SKM-1 (cell line): ENCODE data around the gene CAP2.
"Not testable (repeated sequence)": the region's sequence is repeated elsewhere in the genome, so short reads cannot be mapped to it uniquely, and the experiment has no call there.

ENCODE experiments used
- DNase-seq: peaks from one replicate; lab custom pipeline; 2025; ENCODE audit not compliant: unreplicated experiment; lab: John Stamatoyannopoulos, UW

Gene CAP2

DNA sequence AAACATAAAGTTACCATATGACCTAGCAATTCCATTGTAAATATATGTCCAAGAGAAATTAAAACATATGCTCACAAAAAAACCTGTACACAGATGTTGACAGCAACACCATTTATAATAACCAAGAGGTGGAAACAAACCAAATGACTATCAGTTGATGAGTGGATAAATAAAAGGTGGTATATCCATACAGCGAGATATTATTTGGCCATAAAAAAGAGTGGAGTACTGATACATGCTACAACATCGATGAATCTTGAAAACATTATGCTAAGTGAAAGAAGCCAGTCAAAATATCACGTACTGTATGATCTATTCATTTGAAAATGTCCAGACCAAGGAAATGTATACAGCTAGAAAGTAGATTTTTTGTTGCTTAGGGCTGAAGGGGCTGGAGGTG, 2.9 kb downstream of the CAP2 start:
- DNase-seq, result no peak

DNA sequence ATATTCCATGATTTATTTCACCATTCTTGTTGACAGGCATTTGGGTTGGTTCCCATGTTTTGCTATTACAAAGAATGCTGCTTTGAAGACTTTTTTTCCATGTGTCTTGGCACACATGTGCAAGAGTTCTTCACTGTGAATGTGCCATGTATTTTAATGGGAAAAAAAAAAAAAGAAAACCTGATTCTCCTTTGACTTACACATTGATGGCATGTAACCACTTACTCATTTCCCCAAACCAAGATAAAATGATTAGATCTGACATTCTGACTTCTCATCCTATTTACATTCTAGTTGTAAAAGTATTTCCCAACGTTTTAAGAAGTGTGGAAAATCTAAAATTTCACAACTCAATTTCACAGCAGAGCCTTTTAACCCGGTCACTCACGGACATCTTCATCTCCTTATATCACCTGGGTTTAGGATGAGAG, 4.4 kb downstream of the CAP2 start:
- DNase-seq, result no peak

DNA sequence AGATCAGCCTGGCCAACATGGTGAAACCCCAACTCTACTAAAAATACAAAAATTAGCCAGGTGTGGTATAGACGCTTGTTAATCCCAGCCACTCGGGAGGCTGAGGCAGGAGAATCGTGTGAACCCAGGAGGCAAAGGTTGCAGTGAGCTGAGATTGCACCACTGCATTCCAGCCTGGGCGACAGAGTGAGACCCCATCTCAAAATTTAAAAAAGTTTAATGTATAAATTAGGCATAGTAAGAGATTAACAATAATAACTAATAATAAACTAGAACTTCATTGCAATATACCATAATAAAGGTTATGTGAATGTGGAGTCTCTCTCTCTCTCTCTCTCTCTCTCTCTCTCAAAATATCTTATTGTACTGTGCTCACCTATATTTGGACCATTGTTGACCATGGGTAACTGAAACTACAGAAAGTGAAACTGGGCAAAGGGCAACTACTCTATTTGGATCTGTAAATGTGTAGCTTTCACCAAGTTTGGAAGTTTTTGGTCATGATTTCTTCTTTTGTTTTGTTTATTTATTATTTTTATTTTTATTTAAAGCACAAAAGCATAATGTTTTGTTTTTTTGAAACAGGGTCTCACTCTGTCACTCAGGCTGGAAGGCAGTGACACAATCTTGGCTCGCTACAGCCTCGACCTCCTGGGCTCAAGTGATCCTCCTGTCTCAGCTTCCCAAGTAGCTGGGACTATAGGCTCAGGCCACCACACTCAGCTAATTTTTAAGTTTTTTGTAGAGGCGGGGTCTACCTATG, 12.0 kb downstream of the CAP2 start:
- not testable (repeated sequence) for DNase-seq

DNA sequence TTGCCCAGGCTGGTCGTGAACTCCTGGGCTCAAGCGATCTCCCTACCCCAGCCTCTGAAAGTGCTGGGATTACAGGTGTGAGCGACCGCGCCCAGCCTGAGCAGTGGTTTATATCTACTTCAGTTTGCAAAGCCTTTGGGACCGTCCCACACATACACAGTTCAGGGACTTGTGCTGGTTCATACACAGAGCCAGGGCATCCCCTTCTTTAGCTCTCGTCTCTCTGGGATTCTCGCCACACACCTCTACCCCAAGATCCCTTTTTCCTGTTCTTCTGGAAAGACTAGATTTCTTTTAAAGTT, 12.5 kb downstream of the CAP2 start:
- no peak for DNase-seq

DNA sequence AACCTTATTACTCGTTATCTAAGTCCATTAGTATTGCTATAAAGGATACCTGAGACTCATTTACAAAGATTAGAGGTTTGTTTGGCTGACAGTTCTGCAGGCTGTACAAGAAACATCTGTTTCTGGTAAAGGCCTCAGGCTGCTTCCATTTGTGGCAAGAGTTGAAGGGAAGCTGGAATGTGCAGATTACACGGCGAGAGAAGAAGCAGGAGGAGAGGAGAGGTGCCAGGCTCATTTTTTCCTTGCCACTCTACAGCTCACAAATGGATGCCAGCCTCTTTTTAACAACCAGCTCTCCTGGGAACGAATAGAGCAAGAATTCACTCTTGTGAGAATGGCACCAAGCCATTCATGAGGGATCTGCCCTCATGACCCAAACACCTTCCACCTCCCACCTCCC, 14.7 kb downstream of the CAP2 start:
- DNase-seq, result no peak

DNA sequence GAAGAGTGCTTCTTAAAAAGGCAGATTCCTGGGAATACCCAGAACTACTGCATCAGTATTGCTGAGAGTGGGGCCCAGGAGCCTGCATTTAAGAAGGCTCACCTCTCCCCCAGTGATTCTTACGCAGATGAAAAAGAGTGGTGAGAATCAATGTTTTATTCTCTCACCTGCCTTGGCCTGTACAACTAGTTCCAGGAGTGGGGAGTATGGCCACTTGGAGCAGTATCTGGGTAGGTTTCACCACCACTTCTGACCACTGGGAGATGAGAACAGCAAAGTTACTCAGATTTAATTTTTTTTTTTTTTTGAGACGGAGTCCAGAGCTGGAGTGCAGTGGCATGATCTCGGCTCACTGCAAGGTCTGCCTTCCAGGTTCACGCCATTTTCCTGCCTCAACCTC, 16.9 kb downstream of the CAP2 start:
- DNase-seq, result no peak

DNA sequence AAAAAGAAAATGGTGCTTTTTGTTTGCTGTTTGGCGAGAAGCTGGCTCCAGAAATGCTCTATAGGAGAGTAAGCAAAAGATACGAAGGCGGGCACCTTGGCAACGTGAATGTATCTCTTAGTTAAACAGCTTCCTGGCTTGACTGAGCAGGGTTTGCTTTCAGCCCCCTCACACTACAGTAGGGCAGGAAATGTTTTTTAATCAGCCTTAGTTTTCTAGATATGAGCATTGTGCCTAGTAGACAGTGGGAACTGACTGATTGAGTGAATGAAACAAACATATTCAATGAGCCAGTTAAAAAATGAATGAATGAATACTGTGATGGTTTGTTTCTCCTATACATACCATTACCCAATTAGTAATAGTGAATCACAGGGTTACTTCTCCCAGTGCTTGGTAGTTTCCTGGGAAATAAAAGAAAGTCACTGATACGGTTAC, 19.9 kb downstream of the CAP2 start:
- DNase-seq, result no peak

DNA sequence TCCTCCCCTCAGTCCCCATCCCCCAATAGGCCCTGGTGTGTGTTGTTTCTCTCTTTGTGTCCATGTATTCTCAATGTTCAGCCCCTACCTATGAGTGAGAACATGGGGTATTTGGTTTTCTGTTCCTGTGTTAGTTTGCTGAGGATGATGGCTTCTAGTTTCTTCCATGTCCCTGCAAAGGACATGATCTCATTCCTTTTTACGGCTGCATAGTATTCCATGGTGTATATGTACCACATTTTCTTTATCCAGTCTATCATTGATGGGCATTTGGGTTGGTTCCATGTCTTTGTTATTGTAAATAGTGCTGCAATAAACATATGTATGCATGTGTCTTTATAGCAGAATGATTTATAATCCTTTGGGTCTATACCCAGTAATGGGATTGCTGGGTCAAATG, 21.0 kb downstream of the CAP2 start:
- DNase-seq, result not testable (repeated sequence)

DNA sequence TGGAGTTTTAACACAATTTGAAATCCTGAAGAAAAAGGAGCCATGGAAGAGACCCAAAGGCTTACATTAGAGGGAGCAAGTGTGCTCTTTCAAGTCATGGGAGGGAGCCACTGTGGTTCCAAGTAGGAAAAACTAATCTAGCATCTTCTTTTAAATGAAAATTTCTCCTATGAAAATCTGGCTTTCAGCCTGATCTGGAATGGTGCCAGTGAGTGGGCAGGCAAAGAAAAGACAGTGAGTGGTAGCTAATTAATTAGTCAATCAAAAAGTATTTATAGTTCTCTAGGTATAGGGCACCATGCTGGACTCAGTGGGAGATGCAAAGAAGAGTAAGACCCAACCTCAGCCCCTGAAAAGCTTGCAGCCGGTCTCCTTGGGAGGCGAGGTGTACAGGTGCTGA, 21.9 kb downstream of the CAP2 start:
- DNase-seq, result no peak

DNA sequence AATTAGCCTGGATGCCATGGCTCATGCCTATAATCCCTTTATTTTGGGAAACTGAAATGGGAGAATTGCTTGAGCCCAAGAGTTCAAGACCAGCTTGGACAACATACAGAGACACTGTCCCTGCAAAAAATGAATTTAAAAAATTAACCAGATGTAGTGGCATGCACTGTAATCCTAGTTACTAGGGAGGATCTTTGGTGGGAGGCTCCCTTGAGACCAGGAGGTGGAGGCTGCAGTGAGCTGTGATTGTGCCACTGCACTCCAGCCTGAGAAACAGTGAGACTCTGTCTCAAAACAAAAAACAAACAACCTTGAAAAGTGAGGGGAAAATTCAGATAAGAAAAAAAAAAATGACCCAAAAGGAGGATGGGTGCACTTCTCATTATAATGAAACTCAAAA, 23.4 kb downstream of the CAP2 start:
- no peak for DNase-seq

DNA sequence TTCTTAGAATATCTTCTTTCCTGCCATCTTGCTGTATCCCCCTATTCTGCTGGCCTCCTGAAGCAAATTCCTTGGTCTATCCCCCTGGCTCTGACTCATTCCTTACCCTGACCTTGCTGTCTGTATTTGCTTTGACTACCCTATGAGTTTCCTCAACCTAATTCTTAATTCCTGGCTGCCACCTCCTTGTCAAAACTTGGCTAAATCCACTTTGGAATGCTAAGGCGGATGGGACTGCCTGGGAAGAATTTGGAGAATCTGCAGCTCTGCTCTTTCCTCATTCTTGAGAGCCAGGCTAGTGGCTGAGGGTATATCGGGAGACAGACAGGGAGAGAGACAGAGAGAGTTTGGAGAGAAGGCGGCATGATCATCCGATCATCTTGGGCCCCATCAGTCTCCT, 24.4 kb downstream of the CAP2 start:
- DNase-seq, result no peak

DNA sequence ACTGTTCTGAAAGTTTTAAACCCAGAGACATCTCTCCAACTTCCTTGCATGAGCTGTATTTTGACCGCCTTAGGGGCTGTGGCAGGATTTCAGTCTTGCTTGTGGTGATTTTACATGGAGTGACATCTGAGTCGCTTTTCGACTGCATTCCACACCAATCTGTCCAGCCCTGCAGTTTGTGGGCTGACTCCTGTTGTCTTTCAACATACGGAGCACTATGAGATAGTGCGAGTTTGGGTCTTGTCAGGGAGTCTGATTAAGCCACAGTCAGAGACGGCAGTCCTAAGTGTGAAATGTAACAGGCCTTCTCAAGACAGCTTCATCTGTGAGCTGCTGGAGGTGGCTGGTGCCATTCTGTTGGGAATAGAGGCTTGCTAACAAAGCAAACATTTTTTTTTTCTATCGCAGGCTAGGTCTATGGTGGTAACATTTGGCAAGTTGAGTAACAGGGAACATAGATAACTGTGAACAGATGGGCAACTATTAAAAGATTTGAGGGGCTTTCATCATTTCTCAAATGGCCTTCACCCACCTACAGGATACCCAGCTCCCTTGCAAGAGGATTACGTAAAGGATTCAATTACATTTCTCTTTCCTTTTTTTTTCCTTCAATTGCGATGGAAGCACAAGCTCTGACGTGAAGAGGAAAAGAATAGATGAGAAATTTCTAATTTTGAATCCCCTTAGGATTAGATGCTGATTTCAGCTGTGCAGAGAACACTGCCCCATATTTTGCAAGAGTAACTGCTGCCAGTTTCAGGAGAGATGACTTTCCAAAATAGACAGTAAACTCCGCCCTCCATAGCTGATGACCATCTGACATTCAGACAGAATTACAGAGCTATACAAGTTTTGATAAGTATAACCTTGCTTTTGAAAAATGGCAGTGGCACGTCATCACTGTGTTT, 25.1 kb downstream of the CAP2 start:
- no peak for DNase-seq

DNA sequence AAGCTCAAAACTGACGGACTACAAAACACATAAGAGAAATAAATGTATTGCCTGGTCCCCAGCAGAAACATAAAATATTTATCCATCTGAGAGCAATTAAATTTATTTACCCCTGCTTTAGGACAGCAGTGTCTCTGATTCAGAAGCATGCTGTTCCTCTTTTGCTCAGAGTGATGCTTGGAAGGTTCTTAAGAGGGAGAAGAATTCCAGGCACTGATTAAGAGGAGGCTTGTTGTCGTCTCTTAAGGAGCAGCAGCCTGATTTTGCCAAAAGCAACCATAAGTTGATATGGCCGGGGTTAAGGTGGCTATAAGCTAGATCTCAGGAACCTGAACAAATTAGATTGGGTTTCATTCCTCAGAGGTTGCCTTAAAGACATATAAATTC, 25.8 kb downstream of the CAP2 start:
- no peak for DNase-seq

DNA sequence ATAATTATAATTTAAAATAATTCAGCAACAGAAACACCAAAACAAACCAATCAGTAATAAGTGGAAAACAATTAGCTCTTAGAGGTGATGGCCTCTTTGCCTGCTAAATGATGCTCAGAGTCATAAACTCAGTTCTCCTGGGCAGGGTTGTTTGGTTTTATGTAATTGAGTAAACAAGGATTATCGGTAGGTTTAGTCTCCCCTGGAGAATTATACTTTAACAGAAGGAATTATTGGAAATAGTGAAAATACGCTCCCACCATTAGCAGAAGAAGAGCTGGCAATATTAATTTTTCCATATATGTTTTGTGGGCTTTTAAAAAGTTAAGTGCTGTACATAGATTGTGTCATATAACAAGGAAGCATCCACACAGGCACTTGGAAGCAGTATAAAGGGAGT, 27.0 kb downstream of the CAP2 start:
- DNase-seq, result no peak

DNA sequence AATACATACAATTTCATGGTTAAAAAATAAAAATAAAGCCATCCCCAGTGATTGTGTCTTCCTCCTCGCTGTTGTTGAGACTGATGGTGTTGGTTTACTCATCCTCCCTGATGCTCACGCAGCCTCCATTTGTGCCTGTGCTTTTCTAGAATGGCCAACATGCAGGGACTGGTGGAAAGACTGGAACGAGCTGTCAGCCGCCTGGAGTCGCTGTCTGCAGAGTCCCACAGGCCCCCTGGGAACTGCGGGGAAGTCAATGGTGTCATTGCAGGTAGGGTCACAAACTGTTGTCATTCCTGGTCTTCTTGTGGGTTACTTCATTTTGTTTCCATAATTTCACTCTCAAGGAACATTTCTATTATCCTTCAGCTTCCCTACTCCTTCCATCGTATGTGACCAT, 28.0 kb downstream of the CAP2 start:
- no peak for DNase-seq

DNA sequence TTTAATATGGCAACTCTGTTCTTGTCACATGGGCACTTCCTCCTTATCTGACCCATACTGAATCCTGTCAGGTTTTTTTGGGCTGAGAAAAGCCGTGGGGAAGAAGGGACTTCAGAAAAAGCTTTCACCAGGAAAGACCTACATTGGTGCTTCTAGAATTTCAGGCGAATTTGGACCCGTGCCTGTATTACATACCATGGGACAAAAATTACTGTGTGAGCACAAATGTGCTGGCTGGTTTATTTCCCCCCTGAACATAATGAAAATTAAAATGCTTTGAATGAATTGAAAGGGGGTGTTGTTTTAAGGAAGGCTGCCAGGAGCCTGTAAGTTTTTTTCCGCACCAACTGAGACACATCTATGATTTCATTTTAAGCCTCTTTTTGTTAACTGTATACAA, 29.6 kb downstream of the CAP2 start:
- no peak for DNase-seq

DNA sequence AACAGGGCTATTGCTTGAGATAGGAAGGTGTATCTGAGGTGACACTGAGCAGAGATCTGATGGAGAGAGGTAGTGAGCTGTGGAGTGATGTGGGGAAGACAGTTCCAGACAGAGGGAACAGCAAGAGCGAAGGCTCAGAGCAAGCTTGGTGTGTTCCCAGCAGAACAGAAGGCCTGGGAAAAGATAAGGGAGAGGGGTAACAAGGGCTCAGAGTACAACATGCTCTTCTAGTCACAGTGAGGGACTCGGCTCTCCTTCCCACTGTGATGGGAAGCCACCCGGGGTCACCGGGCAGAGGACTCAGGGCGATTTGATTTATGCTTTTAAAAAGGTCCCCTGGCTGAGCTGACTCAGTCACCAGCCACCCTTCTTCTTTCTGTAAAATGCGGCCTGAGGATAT, 33.7 kb downstream of the CAP2 start:
- no peak for DNase-seq

DNA sequence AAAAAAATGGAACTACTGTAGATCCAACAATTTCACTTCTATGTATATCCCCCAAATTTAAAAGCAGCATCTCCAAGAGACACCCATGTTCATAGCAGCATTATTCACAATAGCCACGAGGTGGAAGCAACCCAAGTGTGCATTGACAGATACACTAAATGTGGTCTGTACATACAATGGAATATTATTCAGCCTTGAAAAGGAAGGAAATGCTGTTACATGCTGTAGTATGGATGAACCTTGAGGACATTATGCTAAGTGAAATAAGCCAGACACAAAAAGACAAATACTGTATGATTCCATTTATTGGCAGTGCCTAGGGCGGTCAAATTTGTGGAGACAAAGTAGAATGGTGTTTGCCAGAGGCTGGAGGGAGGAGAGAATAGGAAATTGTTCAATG, 34.2 kb downstream of the CAP2 start:
- no peak for DNase-seq

DNA sequence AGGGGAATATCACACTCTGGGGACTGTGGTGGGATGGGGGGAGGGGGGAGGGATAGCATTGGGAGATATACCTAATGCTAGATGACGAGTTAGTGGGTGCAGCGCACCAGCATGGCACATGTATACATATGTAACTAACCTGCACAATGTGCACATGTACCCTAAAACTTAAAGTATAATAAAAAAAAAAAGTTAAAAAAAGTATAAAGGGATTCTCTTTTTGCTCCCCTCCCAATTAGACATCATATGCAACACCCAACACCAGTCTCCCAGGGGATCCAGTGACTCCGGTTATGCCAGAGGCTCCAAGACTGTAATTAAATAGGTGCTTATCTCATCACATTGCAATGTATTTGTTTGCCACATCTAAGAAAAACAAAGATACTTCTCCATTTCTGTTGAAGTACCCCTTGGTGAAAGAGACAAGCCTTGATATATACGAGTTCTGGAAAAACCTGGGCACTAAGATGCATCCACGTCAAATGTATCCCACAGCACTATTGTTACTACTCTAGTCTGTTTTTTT, 35.3 kb downstream of the CAP2 start:
- DNase-seq, result not testable (repeated sequence)

DNA sequence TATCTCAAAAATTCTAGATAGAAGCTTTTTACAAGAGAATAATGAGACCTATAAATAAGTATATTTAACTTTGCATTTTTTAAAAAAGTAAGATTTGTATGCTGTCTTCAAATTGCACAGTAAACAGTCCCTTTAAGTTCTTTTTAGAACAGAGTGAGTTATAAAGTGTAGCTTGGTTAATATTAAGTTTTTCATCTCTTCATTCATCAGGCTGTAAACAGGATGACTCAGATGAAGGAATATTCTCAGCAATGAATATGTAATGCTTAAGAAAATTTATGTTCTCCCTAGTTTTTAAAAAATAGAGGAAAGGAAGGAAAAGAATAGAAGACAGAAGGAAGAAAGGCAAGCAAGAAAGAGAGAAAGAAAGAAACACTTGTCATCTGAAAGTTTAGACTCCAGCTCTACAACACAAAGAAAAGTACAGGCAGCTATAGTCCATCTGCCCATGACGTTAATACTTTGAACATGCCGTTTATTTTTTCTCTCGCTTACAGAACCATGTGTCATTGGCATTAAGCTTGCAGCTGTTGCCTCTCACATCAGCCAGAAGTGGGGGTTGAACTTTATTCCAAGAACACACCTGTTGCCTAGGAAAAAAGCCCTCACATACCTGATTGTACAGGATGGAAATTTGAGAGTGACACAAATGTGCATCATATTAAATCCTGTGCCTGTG, 36.1 kb downstream of the CAP2 start:
- no peak for DNase-seq

DNA sequence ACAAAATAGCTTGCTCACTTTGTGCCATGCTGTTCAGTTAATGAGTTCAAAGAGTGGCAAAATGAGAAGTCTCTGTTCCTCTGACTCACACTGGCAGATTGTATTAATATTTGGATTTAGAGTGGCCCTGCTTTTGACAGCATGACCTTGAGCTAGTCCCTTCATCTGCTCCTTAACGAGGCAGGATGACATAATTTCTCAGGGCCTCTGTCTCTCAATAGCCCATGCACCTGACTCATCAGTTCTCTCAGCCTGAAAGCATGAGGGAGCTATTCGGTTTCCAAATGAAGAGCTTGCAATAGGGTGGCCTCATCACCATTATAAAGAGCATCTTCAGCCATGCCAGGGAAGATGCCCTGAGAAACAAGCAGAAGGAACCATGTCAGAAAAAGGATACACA, 38.2 kb downstream of the CAP2 start:
- DNase-seq, result no peak

DNA sequence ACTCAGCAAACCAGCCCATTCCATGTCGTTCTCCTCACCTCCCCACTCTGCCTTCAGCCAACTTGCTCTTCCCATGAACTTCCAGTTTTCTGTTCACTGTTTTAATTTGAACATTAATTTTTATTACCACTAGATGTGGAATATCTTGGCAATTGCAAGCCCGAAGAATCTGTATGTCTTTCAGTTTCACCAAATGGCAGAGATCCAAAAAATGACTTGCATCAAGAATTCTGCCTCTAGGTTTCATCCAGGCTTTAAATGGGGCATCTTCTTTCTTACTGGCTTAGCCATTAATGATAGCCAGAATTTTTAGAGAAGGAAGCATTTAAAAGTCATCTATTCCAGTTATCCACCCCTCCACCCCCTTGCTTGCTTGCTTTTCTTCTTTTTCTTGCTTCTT, 39.0 kb downstream of the CAP2 start:
- no peak for DNase-seq
